Measurements from ENCODE around the gene SNRPE. TPM values are rescaled to one million over a fixed set of nuclear protein-coding genes. Genes with fewer than 3 reads are reported as not detected.

SNRPE gene
- total RNA-seq, 1 experiment from 2014 or later = 167 TPM

DNA sequence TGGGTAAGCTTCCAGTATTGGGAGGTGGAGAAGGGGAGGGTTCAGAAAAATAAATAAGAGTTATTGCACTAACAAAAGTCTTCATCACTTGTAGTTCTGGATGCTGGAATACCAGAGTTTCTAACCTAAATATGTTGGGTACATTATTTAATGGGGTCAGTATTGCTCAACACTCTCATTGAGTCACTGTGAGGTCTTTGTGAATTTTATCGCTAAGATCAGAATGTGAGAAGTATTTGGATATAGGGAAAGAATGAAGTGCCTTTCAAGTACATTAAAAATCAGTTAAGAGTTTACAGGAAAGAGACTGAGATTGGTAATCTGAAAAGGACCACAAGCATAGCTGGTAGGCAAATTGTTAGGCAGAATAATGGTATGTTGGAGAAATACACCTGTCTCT lies 8.8 kb downstream of the SNRPE start:
- ATAC-seq = 0 out of 2 replicates have a peak, but pooled peaks have one; percentile 4
- no peak overlapping the region for H3K9ac ChIP-seq (ENCODE audit: low read length)
- no peaks in the 10 kb centered on the region for H3K27me3 ChIP-seq (ENCODE audit: low read length)
- peak; percentile 54 for DNase-seq
- intact Hi-C loops (cut with micrococcal nuclease) = loop anchor here (2.0 to 5.0 kb wide), 2 partner anchors 37 to 187 kb away; no protein-coding TSS in a partner anchor
- no peaks in the 10 kb centered on the region for H3K9me3 ChIP-seq (ENCODE audit: low read length)
- H3K27ac ChIP-seq (ENCODE audit: low read length) = no peak overlapping the region
- TF ChIP-seq, protein P1, sequence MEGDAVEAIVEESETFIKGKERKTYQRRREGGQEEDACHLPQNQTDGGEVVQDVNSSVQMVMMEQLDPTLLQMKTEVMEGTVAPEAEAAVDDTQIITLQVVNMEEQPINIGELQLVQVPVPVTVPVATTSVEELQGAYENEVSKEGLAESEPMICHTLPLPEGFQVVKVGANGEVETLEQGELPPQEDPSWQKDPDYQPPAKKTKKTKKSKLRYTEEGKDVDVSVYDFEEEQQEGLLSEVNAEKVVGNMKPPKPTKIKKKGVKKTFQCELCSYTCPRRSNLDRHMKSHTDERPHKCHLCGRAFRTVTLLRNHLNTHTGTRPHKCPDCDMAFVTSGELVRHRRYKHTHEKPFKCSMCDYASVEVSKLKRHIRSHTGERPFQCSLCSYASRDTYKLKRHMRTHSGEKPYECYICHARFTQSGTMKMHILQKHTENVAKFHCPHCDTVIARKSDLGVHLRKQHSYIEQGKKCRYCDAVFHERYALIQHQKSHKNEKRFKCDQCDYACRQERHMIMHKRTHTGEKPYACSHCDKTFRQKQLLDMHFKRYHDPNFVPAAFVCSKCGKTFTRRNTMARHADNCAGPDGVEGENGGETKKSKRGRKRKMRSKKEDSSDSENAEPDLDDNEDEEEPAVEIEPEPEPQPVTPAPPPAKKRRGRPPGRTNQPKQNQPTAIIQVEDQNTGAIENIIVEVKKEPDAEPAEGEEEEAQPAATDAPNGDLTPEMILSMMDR (conservative IDR thresholded peaks at IDR 0.05; ENCODE audit: low read depth, low read length) = no peak
- TF ChIP-seq EZH2 (IDR thresholded peaks at IDR 0.05; ENCODE audit: low read length, unreplicated experiment) (no peak), EZH2phosphoT487 (IDR thresholded peaks at IDR 0.05; ENCODE audit: borderline replicate concordance, low read length) (no peak)
- no peak overlapping the region for H3K4me2 ChIP-seq (ENCODE audit: low read length)
- ChIA-PET CTCF (interaction anchor here (0.6 to 2.7 kb wide), 6 partner anchors 10 to 336 kb away, joined by 3 to 55 read pairs (median 6); partner anchors contain the start of gene ETNK2), POLR2A (ENCODE audit: unreplicated experiment) (no interaction called here)
- no peaks in the 10 kb centered on the region for H3K9me2 ChIP-seq (replicated peaks; ENCODE audit: low read length)
- H4K20me1 ChIP-seq (ENCODE audit: low read length) = no peaks in the 10 kb centered on the region
- peaks cover 5% of the 10 kb centered on the region for H3F3A ChIP-seq (ENCODE audit: low read length, unreplicated experiment)
- H3K4me1 ChIP-seq (ENCODE audit: insufficient read depth, low read length) = peaks cover 13% of the 10 kb centered on the region
- H2AFZ ChIP-seq (ENCODE audit: low read length) = no peak overlapping the region
- peaks cover 12% of the 10 kb centered on the region for H3K79me2 ChIP-seq (ENCODE audit: low read length)
- peaks cover 41% of the 10 kb centered on the region for H3K36me3 ChIP-seq (ENCODE audit: low read depth, low read length)
- H3K4me3 ChIP-seq (ENCODE audit: low read length) = no peak overlapping the region
- BruUV-seq (replicated peaks) = no TSS peak

DNA sequence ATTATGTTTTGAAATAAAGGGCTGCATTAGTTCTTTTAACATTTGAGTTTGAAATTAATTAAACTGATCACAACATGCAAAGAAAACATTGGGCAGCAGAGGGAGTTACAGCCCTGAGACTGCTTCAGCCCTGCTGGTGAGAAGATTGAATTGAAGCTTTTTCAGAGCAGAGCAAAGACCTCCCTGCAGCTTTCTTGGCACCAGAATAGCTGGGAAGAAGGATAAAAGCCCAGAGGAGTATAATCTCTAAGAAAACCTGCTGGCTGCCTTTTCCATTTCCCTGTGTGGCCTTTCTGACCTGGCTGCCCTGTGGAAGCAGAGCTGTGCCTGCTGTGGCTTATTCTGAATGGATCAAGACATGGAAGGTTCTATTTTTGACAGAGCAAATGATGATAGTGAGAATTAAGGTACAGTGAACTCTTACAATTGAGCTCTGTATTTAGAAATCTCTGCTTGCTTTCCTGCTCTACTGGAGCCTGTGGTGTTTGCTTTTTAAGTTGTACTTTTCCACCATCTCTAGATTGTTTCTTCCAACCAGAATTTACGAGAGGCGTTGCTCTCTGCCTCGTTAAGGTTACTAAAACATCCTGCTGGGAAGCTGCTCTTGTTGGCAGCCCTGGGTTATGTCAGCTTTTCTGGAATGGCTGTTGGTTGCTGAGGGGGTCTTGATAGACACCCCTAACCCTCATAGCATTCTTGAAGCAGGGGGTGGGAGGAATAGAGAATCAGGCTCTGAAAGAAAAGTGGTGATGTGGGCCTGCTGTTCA lies 9.9 kb downstream of the SNRPE start:
- Histone ChIP-seq H3K79me2 (ENCODE audit: low read length) (peaks cover 4% of the 10 kb centered on the region; the same call in 1 of the 2 replicates), H4K20me1 (ENCODE audit: low read length) (no peaks in the 10 kb centered on the region), H3K9me2 (replicated peaks; ENCODE audit: low read length) (no peaks in the 10 kb centered on the region), H3K27me3 (ENCODE audit: low read length) (no peaks in the 10 kb centered on the region), H3K4me2 (ENCODE audit: low read length) (0 out of 2 replicates have a peak overlapping the region, but pooled peaks have one; percentile 8), H2AFZ (ENCODE audit: low read length) (no peak overlapping the region), H3K9me3 (ENCODE audit: low read length) (no peaks in the 10 kb centered on the region), H3K9ac (ENCODE audit: low read length) (no peak overlapping the region), H3K4me1 (ENCODE audit: insufficient read depth, low read length) (peaks cover 13% of the 10 kb centered on the region), H3F3A (ENCODE audit: low read length, unreplicated experiment) (peaks cover 5% of the 10 kb centered on the region), H3K27ac (ENCODE audit: low read length) (no peak overlapping the region), H3K36me3 (ENCODE audit: low read depth, low read length) (peaks cover 33% of the 10 kb centered on the region), H3K4me3 (ENCODE audit: low read length) (no peak overlapping the region)
- ChIA-PET POLR2A (ENCODE audit: unreplicated experiment) (interaction anchor here (0.6 kb wide), 1 partner anchor 258 kb away, joined by 3 read pairs; no protein-coding TSS in a partner anchor), CTCF (interaction anchor here (0.5 to 2.7 kb wide), 19 partner anchors 10 to 335 kb away, joined by 3 to 55 read pairs (median 4); partner anchors contain the start of genes ETNK2 and SNRPE)
- ATAC-seq = peak; percentile 88
- peak; percentile 88 for DNase-seq
- no peak for TF ChIP-seq EZH2 (IDR thresholded peaks at IDR 0.05; ENCODE audit: low read length, unreplicated experiment)
- no peak for TF ChIP-seq EZH2phosphoT487 (IDR thresholded peaks at IDR 0.05; ENCODE audit: borderline replicate concordance, low read length)
- TF ChIP-seq, protein P1 (conservative IDR thresholded peaks at IDR 0.05; ENCODE audit: low read depth, low read length) = peak; percentile 99
- TSS peak; percentile 7 for BruUV-seq (replicated peaks)
- intact Hi-C loops (cut with micrococcal nuclease) = loop anchor here (1.0 to 5.0 kb wide), 4 partner anchors 36 to 258 kb away; partner anchors contain the start of gene SOX13
